Keratinocyte (primary cell): ENCODE measurements around the gene LOXHD1. TPM values are rescaled to one million over a fixed set of nuclear protein-coding genes. Genes with fewer than 3 reads are reported as not detected.

ENCODE experiments used
- DNase-seq: peaks from one replicate; pipeline ENCODE4 v3.0.0-alpha.2; 2011; ENCODE audit warnings: low read depth, missing footprints, low spot score
- FAIRE-seq: peaks from 2 replicates; lab custom pipeline; 2011; peaks lifted over from hg19 to GRCh38; lab: Jason Lieb, UNC
- H2AFZ ChIP-seq: 2 replicates; pipeline ENCODE4 v1.6.0; 2012; ENCODE audit warnings: low read length, control low read depth, inconsistent platforms; ENCODE audit not compliant: control insufficient read depth
- H3K27ac ChIP-seq: 2 replicates; pipeline ENCODE4 v1.5.1; 2011; ENCODE audit warnings: low read length; ENCODE audit not compliant: control insufficient read depth, insufficient read depth
- H3K27me3 ChIP-seq: 3 replicates; pipeline ENCODE4 v1.6.0; 2011; ENCODE audit warnings: low read length; ENCODE audit not compliant: control insufficient read depth, insufficient read depth; ENCODE audit errors: extremely low read depth
- H3K36me3 ChIP-seq, 2 experiments: 2 replicates in 1 of 2; 3 replicates in 1 of 2; pipeline ENCODE4 v1.5.1; 2011; ENCODE audit warnings: low read length in 2 of 2, mild to moderate bottlenecking in 1 of 2; ENCODE audit not compliant: control insufficient read depth in 2 of 2, insufficient read depth in 2 of 2; ENCODE audit errors: extremely low read depth in 1 of 2
- H3K4me1 ChIP-seq: 3 replicates; pipeline ENCODE4 v1.5.1; 2011; ENCODE audit warnings: low read length; ENCODE audit not compliant: control insufficient read depth, insufficient read depth; ENCODE audit errors: extremely low read depth
- H3K4me2 ChIP-seq: 3 replicates; pipeline ENCODE4 v1.6.0; 2011; ENCODE audit warnings: low read depth, low read length; ENCODE audit not compliant: control insufficient read depth, insufficient read depth; ENCODE audit errors: extremely low read depth
- H3K4me3 ChIP-seq, 3 experiments: fragments of 200-600 bp in 1 of 3; sonication (generic) in 1 of 3; 2 replicates in 2 of 3; 3 replicates in 1 of 3; pipeline ENCODE4 v1.5.1; 2011 to 2016; ENCODE audit warnings: low read length in 3 of 3, mild to moderate bottlenecking in 3 of 3, control low read depth in 2 of 3, inconsistent platforms in 1 of 3, low read depth in 1 of 3, mixed read lengths in 1 of 3, mixed run types in 1 of 3, moderate library complexity in 1 of 3; ENCODE audit not compliant: control insufficient read depth in 2 of 3, insufficient read depth in 2 of 3; ENCODE audit errors: extremely low read depth in 1 of 3
- H3K79me2 ChIP-seq: 2 replicates; pipeline ENCODE4 v1.6.0; 2012; ENCODE audit warnings: low read length; ENCODE audit not compliant: control insufficient read depth, insufficient read depth
- H3K9ac ChIP-seq: 3 replicates; pipeline ENCODE4 v1.6.0; 2011; ENCODE audit warnings: low read length; ENCODE audit not compliant: control insufficient read depth, insufficient read depth; ENCODE audit errors: extremely low read depth
- H3K9me1 ChIP-seq: 3 replicates; pipeline ENCODE4 v1.6.0; 2011; ENCODE audit warnings: low read length; ENCODE audit not compliant: control insufficient read depth, insufficient read depth; ENCODE audit errors: extremely low read depth
- H3K9me3 ChIP-seq: 2 replicates; pipeline ENCODE4 v1.5.1; 2012; ENCODE audit warnings: low read depth, low read length; ENCODE audit not compliant: control insufficient read depth
- H4K20me1 ChIP-seq: 3 replicates; pipeline ENCODE4 v1.6.0; 2011; ENCODE audit warnings: low read length; ENCODE audit not compliant: control insufficient read depth, insufficient read depth; ENCODE audit errors: extremely low read depth
- CTCF ChIP-seq, 3 experiments: IDR thresholded peaks in 1 of 3; conservative IDR thresholded peaks in 1 of 3; optimal IDR thresholded peaks in 1 of 3; 2 replicates in 2 of 3; 3 replicates in 1 of 3; pipeline versions ENCODE3 to v1.5.1; 2011; ENCODE audit warnings: low read length in 3 of 3, mild to moderate bottlenecking in 3 of 3, moderate library complexity in 2 of 3, control low read depth in 1 of 3, inconsistent platforms in 1 of 3; ENCODE audit not compliant: insufficient read depth in 2 of 3; ENCODE audit errors: extremely low read depth in 1 of 3
- EZH2 ChIP-seq: IDR thresholded peaks from one replicate; pipeline ENCODE4 v1.6.1; 2012; ENCODE audit warnings: inconsistent platforms, mild to moderate bottlenecking, low read length, moderate library complexity
- dilution Hi-C: fragments of 300-500 bp; cut with MboI; formaldehyde crosslinking; loops from one replicate; pipeline ENCODE4 v1.7.0; 2020; ENCODE audit warnings: low sequenced_read_pairs; ENCODE audit not compliant: extremely low pct_ligation_motif_present
- polyA plus RNA-seq, 5 experiments: library from polyadenylated mRNA; depleted of rRNA in 3 of 5; stranded (reverse) in 3 of 5; stranded (forward) in 1 of 5; unstranded in 1 of 5; fragments of >200 nt; gene quantifications; 1 replicate in 1 of 5; 2 replicates in 3 of 5; 3 replicates in 1 of 5; pipeline versions ENCODE4 v1.2.1 to v1.2.3, GENCODE V29; 2011 to 2012; ENCODE audit warnings: missing spikeins in 2 of 5, low read depth in 1 of 5, low replicate concordance in 1 of 5

The LOXHD1 gene
- polyA plus RNA-seq, 1 donor (not counting 4 experiments of a cell fraction or from before 2014, with no cell fraction given): not detected

GRCh38 chr18:46636040-46636630 lies 20.9 kb downstream of the LOXHD1 start:
- H3K9me3 ChIP-seq: no peaks in the 10 kb centered on the region
- dilution Hi-C loops: no loop called here
- no peaks in the 10 kb centered on the region for H3K9me1 ChIP-seq
- no peak overlapping the region for H3K9ac ChIP-seq
- no peak overlapping the region for H2AFZ ChIP-seq
- no peaks in the 10 kb centered on the region for H3K36me3 ChIP-seq
- H3K4me2 ChIP-seq: no peak overlapping the region
- no peak overlapping the region for H3K4me3 ChIP-seq
- no peaks in the 10 kb centered on the region for H3K27me3 ChIP-seq
- no peaks in the 10 kb centered on the region for H3K79me2 ChIP-seq
- H3K4me1 ChIP-seq: no peaks in the 10 kb centered on the region
- TF ChIP-seq EZH2 (no peak), CTCF (optimal IDR thresholded peaks at IDR 0.05 in 1 of 3, IDR thresholded peaks at IDR 0.05 in 1 of 3, conservative IDR thresholded peaks at IDR 0.05 in 1 of 3; ENCODE audit: extremely low read depth in 1 of 3, insufficient read depth in 2 of 3, low read length in 3 of 3) (no peak)
- H3K27ac ChIP-seq: no peak overlapping the region
- DNase-seq (no peak), FAIRE-seq (no peak)
- H4K20me1 ChIP-seq: no peaks in the 10 kb centered on the region

GRCh38 chr18:46632401-46633071 lies 24.5 kb downstream of the LOXHD1 start:
- dilution Hi-C loops: no loop called here

More at GRCh38 chr18:46632401-46633071, 24.5 kb downstream of the LOXHD1 start:
- Histone ChIP-seq H3K9ac (no peak overlapping the region), H3K79me2 (no peaks in the 10 kb centered on the region), H3K36me3 (no peaks in the 10 kb centered on the region), H3K27ac (no peak overlapping the region), H3K4me3 (no peak overlapping the region), H3K27me3 (no peaks in the 10 kb centered on the region), H2AFZ (no peak overlapping the region), H3K9me3 (no peaks in the 10 kb centered on the region), H3K4me1 (no peaks in the 10 kb centered on the region), H3K4me2 (no peak overlapping the region), H4K20me1 (no peaks in the 10 kb centered on the region), H3K9me1 (no peaks in the 10 kb centered on the region)
- TF ChIP-seq EZH2: no peak
- no peak for TF ChIP-seq CTCF (optimal IDR thresholded peaks at IDR 0.05 in 1 of 3, IDR thresholded peaks at IDR 0.05 in 1 of 3, conservative IDR thresholded peaks at IDR 0.05 in 1 of 3; ENCODE audit: extremely low read depth in 1 of 3, insufficient read depth in 2 of 3, low read length in 3 of 3)
- DNase-seq: peak; percentile 42
- peak; percentile 67 for FAIRE-seq
